B cell (primary cell): ENCODE data around the gene LIFR. TPM values are rescaled to one million over a fixed set of nuclear protein-coding genes. Genes with fewer than 3 reads are reported as not detected.

Experiments used
- ATAC-seq: fragments of 200-7000 bp; cut with Tn5 transposase; one replicate; pipeline ENCODE4 v1.10.0; 2021; ENCODE audit warnings: low read depth, mild to moderate bottlenecking, moderate number of reproducible peaks, moderate library complexity
- CTCF ChIA-PET: fragments of 350-600 bp; sonication (Branson Sonifier 250); formaldehyde crosslinking; loops from one replicate; lab custom pipeline; 2021; ENCODE audit warnings: antibody characterized with exemption, inconsistent platforms; lab: Charles Lee
- POLR2A ChIA-PET: fragments of 350-600 bp; sonication (Branson Sonifier 250); formaldehyde crosslinking; loops from one replicate; lab custom pipeline; 2021; ENCODE audit warnings: antibody characterized with exemption; lab: Charles Lee
- DNase-seq: peaks from one replicate; pipeline ENCODE4 v3.0.0; 2013
- H2AFZ ChIP-seq: 2 replicates; pipeline ENCODE4 v1.6.1; 2012; ENCODE audit warnings: mild to moderate bottlenecking, low read depth, low read length; ENCODE audit not compliant: insufficient read depth, poor library complexity, severe bottlenecking
- H3K27ac ChIP-seq, 2 donors: 1 replicate in 1 of 2; 2 replicates in 1 of 2; pipeline ENCODE4 v1.5.1; 2012 to 2013; ENCODE audit warnings: low read length in 2 of 2, mild to moderate bottlenecking in 2 of 2, moderate library complexity in 1 of 2
- H3K27me3 ChIP-seq, 4 experiments: fragments of 200-600 bp in 1 of 4; sonication (generic) in 1 of 4; replicated peaks in 1 of 4; 1 replicate in 2 of 4; 2 replicates in 2 of 4; pipeline versions ENCODE4 v1.6.1 to v1.7.0; 2013 to 2016; ENCODE audit warnings: low read length in 3 of 4, mild to moderate bottlenecking in 2 of 4, mixed read lengths in 1 of 4, moderate library complexity in 1 of 4; ENCODE audit not compliant: insufficient read depth in 4 of 4, control insufficient read depth in 3 of 4; ENCODE audit errors: control extremely low read depth in 1 of 4
- H3K36me3 ChIP-seq, 2 experiments: replicated peaks in 1 of 2; 1 replicate in 1 of 2; 2 replicates in 1 of 2; pipeline versions ENCODE4 v1.6.1 to v1.7.1; 2013; ENCODE audit warnings: low read length in 1 of 2; ENCODE audit not compliant: insufficient read depth in 2 of 2, control insufficient read depth in 1 of 2; ENCODE audit errors: control extremely low read depth in 1 of 2, extremely low read depth in 1 of 2
- H3K4me1 ChIP-seq, 2 donors: fragments of 200-600 bp in 1 of 2; sonication (generic) in 1 of 2; 1 replicate in 1 of 2; 2 replicates in 1 of 2; pipeline versions ENCODE4 v1.5.1 to v1.6.1; 2013 to 2017; ENCODE audit warnings: low read length in 2 of 2; ENCODE audit not compliant: control insufficient read depth in 2 of 2, insufficient read depth in 2 of 2
- H3K4me2 ChIP-seq: replicated peaks from 2 replicates; pipeline ENCODE3; 2012; ENCODE audit warnings: mild to moderate bottlenecking, low read depth, low read length; ENCODE audit not compliant: poor library complexity, severe bottlenecking
- H3K4me3 ChIP-seq, 5 experiments: fragments of 200-600 bp in 1 of 5; sonication (generic) in 1 of 5; 1 replicate in 3 of 5; 2 replicates in 2 of 5; pipeline versions ENCODE4 v1.5.1 to v1.7.0; 2011 to 2016; ENCODE audit warnings: low read length in 4 of 5, mild to moderate bottlenecking in 4 of 5, low read depth in 2 of 5, control low read depth in 1 of 5, moderate library complexity in 1 of 5; ENCODE audit not compliant: insufficient read depth in 1 of 5; ENCODE audit errors: control extremely low read depth in 1 of 5, extremely low read depth in 1 of 5
- H3K79me2 ChIP-seq: fragments of 200-600 bp; sonication (generic); one replicate; pipeline ENCODE4 v1.6.0; 2016; ENCODE audit warnings: low read length; ENCODE audit not compliant: control insufficient read depth, insufficient read depth
- H3K9ac ChIP-seq: fragments of 200-600 bp; sonication (generic); 2 replicates; pipeline ENCODE4 v1.6.1; 2017; ENCODE audit warnings: mild to moderate bottlenecking, low read length, moderate library complexity
- H3K9me3 ChIP-seq, 3 donors: one replicate each; pipeline versions ENCODE4 v1.6.1 to v1.7.1; 2013; ENCODE audit warnings: low read length in 2 of 3; ENCODE audit not compliant: control insufficient read depth in 2 of 3, insufficient read depth in 1 of 3; ENCODE audit errors: control extremely low read depth in 1 of 3
- H4K20me1 ChIP-seq: 2 replicates; pipeline ENCODE4 v1.6.0; 2012; ENCODE audit warnings: mild to moderate bottlenecking, low read length; ENCODE audit not compliant: insufficient read depth, control insufficient read depth, poor library complexity, severe bottlenecking
- H3K27ac Mint-ChIP-seq: one replicate; pipeline ENCODE4 v1.8.0; 2021; ENCODE audit warnings: mixed read lengths
- H3K27me3 Mint-ChIP-seq: one replicate; pipeline ENCODE4 v1.8.0; 2021; ENCODE audit warnings: mixed read lengths
- H3K4me1 Mint-ChIP-seq: one replicate; pipeline ENCODE4 v1.8.0; 2021; ENCODE audit warnings: mixed read lengths
- H3K4me3 Mint-ChIP-seq: one replicate; pipeline ENCODE4 v1.8.0; 2021; ENCODE audit warnings: mixed read lengths
- H3K9me3 Mint-ChIP-seq: one replicate; pipeline ENCODE4 v1.8.0; 2022; ENCODE audit warnings: mixed read lengths; ENCODE audit not compliant: insufficient read depth
- CTCF ChIP-seq: fragments of 200-600 bp; IDR thresholded peaks from one replicate; pipeline ENCODE4 v1.8.0; 2022; ENCODE audit warnings: antibody characterized with exemption, mild to moderate bottlenecking
- EZH2 ChIP-seq: IDR thresholded peaks from 2 replicates; pipeline ENCODE4 v1.6.1; 2012; ENCODE audit warnings: borderline replicate concordance, low read depth, mild to moderate bottlenecking, moderate library complexity, low read length; ENCODE audit not compliant: insufficient read depth, poor library complexity, severe bottlenecking
- WGBS: methylation state at CpG from one replicate; pipeline ENCODE4 v1.1.5; 2013; ENCODE audit warnings: missing lambda C conversion rate; ENCODE audit not compliant: insufficient coverage; 5-methylcytosine and 5-hydroxymethylcytosine counted together
- intact Hi-C: fragments of 100-400 bp; cut with micrococcal nuclease; formaldehyde crosslinking; loops from one replicate; pipeline ENCODE4 v1.10.0; 2022
- polyA plus RNA-seq: library from polyadenylated mRNA; depleted of rRNA; stranded (reverse); fragments of >200 nt; gene quantifications from 2 replicates; pipeline ENCODE4 v1.2.3, GENCODE V29; 2012
- total RNA-seq, 2 donors: library from RNA; stranded (reverse); fragments of 120-200 nt in 1 of 2; gene quantifications; 1 replicate in 1 of 2; 2 replicates in 1 of 2; pipeline versions ENCODE4 v1.2.3 to v1.2.4, GENCODE V29; 2013 to 2022

The LIFR gene
- total and polyA plus RNA-seq, 2 donors (not counting 1 experiment from before 2014, with no cell fraction given) = not detected

GRCh38 chr5:38605610-38606009 is 49.2 kb upstream of the LIFR start:
- H2AFZ ChIP-seq = no peak overlapping the region
- CTCF ChIA-PET = no interaction called here
- H3K4me1 Mint-ChIP-seq = no peaks in the 10 kb centered on the region

GRCh38 chr5:38603691-38604090 is 47.2 kb upstream of the LIFR start:
- Histone ChIP-seq H3K4me3 (no peak overlapping the region), H3K27ac (no peak overlapping the region), H3K4me2 (no peak overlapping the region), H3K9ac (no peak overlapping the region), H2AFZ (no peak overlapping the region), H3K27me3 (no peaks in the 10 kb centered on the region), H3K36me3 (no peaks in the 10 kb centered on the region), H3K9me3 (no peaks in the 10 kb centered on the region), H3K4me1 (no peaks in the 10 kb centered on the region), H3K79me2 (no peaks in the 10 kb centered on the region), H4K20me1 (no peaks in the 10 kb centered on the region)
- Mint-ChIP-seq H3K4me3 (no peak overlapping the region), H3K4me1 (no peaks in the 10 kb centered on the region), H3K27ac (no peak overlapping the region), H3K27me3 (peaks cover 3% of the 10 kb centered on the region), H3K9me3 (no peaks in the 10 kb centered on the region)
- ATAC-seq (no peak), DNase-seq (no peak)
- POLR2A ChIA-PET = no interaction called here
- CTCF ChIA-PET = no interaction called here
- no peak for TF ChIP-seq CTCF
- no peak for TF ChIP-seq EZH2
- intact Hi-C loops = no loop called here
- 65% methylated on average over 3 of the region's 3 CpGs for WGBS

More at GRCh38 chr5:38605610-38606009, 49.2 kb upstream of the LIFR start:
- no peak for TF ChIP-seq CTCF
- TF ChIP-seq EZH2 = no peak
- Histone ChIP-seq H3K9ac (no peak overlapping the region), H3K9me3 (no peaks in the 10 kb centered on the region), H3K36me3 (no peaks in the 10 kb centered on the region), H3K4me2 (no peak overlapping the region), H4K20me1 (no peaks in the 10 kb centered on the region), H3K4me3 (no peak overlapping the region), H3K4me1 (no peaks in the 10 kb centered on the region), H3K27me3 (peaks cover 0 to 5% (median 0%) of the 10 kb centered on the region in 4 experiments), H3K79me2 (no peaks in the 10 kb centered on the region), H3K27ac (no peak overlapping the region)
- intact Hi-C loops = no loop called here
- Mint-ChIP-seq H3K9me3 (no peaks in the 10 kb centered on the region), H3K27me3 (peaks cover 3% of the 10 kb centered on the region), H3K4me3 (no peak overlapping the region), H3K27ac (no peak overlapping the region)
- WGBS = 80% methylated on average over 1 of the region's 7 CpGs
- ATAC-seq (no peak), DNase-seq (no peak)
- POLR2A ChIA-PET = no interaction called here
